ENCODE measurements around the gene NOP14.

Gene NOP14

GRCh38 chr4:2908686-2909085 is 54.5 kb downstream of the NOP14 start:
- no peak for DNase-seq

- DNase-seq: no peak
Observed at GRCh38 chr4:2907706-2908293, 55.4 kb downstream of the NOP14 start.

GRCh38 chr4:2907226-2907625 is 56.0 kb downstream of the NOP14 start:
- DNase-seq: no peak

- no peak for DNase-seq
Observed at GRCh38 chr4:2906218-2906617, 57.0 kb downstream of the NOP14 start.

GRCh38 chr4:2905544-2905943 is 57.7 kb downstream of the NOP14 start:
- no peak for DNase-seq

- DNase-seq: no peak
Observed at GRCh38 chr4:2902126-2902525, 61.1 kb downstream of the NOP14 start.

- DNase-seq: no peak
Observed at GRCh38 chr4:2901186-2901585, 62.0 kb downstream of the NOP14 start.

GRCh38 chr4:2900741-2901140 is 62.5 kb downstream of the NOP14 start:
- no peak for DNase-seq

GRCh38 chr4:2898001-2898400 is 65.2 kb downstream of the NOP14 start:
- DNase-seq: no peak

- no peak for DNase-seq
Observed at GRCh38 chr4:2893772-2894171, 69.4 kb downstream of the NOP14 start.

GRCh38 chr4:2891294-2891693 is 71.9 kb downstream of the NOP14 start:
- peak; percentile 38 for DNase-seq

- DNase-seq: no peak
Observed at GRCh38 chr4:2888886-2889285, 74.3 kb downstream of the NOP14 start.

All from HCEC 1CT (cell line).